Fibroblast of skin of scalp (primary cell): ENCODE measurements around the gene C10orf120.

Source experiments
- DNase-seq: peaks from one replicate; pipeline ENCODE4 v3.0.0-alpha.2; 2013

Gene C10orf120

DNA sequence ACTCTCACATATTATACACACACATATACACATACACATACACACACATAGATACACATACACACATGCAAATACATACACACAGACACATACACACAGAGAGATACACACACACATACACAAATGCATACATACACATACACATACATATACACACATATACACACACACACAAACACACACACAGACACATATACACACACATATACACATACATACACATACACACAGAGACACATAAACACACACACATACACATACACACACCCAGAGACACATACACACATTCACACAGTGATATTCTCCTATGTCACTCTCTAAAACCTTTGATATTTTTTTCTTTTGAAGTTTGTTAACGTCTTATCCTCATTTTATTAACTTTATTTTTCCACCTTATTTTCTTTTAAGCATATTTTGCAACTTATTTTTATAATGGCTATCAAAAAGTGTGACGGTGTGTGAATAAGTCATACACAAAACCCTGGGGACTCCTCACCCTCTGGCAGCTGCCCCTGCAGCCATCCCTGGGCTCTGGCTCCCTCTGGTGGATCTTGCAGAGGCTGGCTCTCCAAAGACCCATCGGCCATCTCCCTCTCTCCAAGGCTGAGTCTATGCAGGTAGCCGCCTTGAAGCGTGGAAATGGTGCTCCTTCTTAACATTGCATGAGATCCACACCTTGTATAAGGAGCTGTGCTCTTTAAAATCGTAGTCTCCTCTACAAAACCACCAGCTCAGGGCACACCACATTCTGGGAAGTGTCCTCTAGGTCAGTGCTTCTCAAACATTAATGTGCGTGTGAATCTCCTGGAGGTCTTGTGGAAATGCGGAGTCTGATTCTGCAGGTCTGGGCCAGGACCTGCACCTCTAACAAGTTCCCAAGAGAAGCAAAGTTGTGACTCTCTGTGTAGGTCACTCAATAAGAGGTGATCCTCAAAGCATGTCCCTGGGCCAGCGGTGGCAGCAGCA lies 4.1 kb upstream of the C10orf120 start:
- DNase-seq = peak; percentile 51

GRCh38 chr10:122702275-122702674 lies 2.6 kb upstream of the C10orf120 start:
- no peak for DNase-seq

DNA sequence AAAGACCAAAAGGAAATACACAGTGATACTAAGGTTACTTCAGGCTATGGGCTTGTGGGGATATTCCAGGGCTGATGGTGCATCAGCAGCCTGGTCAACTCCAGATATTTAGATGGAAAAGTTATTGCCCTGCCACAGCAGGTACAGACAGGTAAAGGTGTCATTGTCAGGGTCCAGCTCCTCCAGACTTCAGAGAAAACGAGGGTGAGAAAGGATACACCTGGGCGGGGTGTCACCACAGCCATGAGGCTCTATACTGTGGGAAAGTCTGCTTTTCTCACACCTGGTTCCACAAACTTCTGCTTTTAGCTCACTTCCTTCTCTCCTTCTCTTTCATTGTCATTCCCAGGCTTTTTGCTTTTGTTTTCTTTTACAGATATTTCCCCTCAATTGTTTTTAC lies 2.0 kb upstream of the C10orf120 start:
- no peak for DNase-seq

- DNase-seq = no peak
Observed at GRCh38 chr10:122696687-122697086, 3.0 kb downstream of the C10orf120 start.

DNA sequence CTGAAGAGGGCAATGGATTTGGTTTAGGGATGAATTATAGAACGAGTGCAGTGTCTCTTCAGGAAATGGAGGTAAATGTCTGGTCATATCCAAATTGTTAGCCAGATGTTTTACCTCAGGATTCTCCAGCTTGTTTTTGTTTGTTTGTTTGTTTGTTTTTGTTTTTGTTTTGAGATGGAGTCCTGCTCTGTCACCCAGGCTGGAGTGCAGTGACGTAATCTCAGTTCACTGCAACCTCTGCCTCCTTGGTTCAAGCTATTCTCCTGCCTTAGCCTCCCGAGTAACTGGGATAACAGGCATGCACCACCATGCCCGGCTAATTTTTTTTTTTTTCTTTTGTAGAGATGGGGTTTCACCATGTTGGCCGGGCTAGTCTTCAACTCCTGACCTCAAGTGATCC lies 6.9 kb downstream of the C10orf120 start:
- DNase-seq = no peak

GRCh38 chr10:122689146-122689820 lies 10.4 kb downstream of the C10orf120 start:
- no peak for DNase-seq

- peak; percentile 1 for DNase-seq
Observed at GRCh38 chr10:122688293-122688989, 11.2 kb downstream of the C10orf120 start.

GRCh38 chr10:122682522-122682921 lies 17.1 kb downstream of the C10orf120 start:
- DNase-seq = no peak

DNA sequence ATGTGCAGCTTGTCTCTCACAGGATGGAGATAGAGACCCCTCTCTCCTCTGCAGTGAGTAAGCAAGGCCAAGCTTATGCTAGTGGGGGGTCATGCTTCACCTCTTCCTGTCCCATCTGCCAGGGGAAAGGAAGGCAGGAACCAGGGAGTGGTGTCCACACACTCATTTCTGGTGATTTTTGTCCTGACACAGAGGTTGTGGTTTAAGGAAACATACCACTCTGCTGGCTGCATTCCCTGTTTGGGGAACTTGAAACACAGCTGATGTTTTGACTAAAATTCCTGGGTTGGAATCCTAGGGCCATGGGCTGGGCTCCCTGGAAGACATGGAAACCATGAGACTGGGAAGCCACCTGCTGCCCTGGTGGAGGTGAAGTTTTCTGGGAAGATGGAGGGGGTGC lies 21.4 kb downstream of the C10orf120 start:
- DNase-seq = peak; percentile 4

DNA sequence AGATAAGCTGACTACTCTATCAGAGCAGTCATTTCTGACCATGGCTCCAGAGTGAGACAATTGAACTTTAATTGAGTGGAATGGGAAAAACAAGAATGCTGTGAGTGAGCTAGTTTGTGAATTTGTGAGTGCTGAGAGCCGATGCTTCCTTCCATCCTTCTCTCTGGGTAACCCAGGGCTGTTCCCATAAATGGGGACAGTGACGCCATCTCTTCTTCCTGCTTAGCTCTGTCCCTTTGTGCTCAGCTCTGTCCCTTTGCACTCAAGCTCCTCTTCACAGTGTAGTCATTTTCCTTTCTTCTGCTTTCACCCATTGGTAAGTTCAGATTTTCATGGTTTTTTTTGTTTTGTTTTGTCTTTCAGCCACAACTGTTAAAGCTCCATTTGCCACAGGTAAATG lies 24.4 kb downstream of the C10orf120 start:
- DNase-seq = no peak

- DNase-seq = no peak
Observed at GRCh38 chr10:122674781-122675180, 24.9 kb downstream of the C10orf120 start.

- no peak for DNase-seq
Observed at GRCh38 chr10:122673731-122674130, 25.9 kb downstream of the C10orf120 start.

DNA sequence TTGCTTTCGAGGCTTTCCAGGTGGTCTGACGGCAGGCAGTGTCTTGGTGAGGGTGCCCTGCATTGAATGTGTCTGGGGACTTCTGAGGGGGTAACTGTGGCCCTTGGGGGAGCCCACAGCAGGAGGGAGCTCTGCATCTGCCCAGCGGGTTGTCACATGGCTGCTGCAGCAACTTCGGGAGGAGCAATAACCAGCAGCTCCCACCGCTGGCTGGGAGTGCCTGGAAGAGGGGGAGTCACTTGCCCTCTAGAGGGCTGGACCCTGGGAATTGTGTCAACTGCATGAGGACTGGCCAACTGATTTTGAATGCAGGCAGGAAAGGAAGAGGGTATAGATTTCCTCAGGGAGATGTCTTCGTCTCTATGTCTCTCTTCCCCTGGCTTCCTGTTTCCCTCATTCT lies 26.4 kb downstream of the C10orf120 start:
- no peak for DNase-seq

GRCh38 chr10:122672655-122673054 lies 27.0 kb downstream of the C10orf120 start:
- no peak for DNase-seq

GRCh38 chr10:122671355-122671754 lies 28.3 kb downstream of the C10orf120 start:
- DNase-seq = no peak

DNA sequence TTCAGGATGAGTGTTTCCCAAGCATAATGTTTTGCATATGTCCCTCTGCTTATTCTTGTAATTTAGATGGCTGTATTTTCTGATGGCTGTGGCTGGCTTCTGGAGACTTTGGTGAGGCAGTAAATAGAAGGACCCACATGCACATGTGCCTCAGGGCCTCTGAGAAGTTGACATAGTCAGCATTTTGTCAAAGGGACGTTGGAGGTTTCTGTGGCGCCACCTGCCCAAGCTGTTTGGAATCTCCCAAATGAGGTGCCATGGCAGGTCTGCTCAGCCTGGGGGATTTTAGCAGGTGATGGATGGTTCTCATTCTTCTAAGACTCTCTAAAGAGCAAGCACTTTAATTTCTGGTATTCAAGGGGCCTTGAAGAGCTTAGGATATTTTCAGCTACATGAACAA lies 29.8 kb downstream of the C10orf120 start:
- no peak for DNase-seq

DNA sequence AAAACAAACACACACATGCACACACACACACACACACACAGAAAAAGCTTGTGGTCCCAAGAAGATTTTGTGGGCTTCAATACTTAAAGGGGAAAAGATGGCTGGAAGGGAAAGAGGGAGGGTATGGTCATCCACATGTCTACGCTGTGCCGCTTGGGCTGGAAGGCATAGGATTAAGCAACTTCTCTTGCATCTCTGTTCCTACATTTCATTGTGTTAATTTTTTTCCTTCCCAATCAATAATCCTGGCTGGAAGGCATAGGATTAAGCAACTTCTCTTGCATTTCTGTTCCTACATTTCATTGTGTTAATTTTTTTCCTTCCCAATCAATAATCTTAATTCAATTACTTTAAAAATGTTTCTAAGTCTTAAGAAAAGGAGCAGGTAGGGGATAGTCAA lies 30.6 kb downstream of the C10orf120 start:
- DNase-seq = no peak

DNA sequence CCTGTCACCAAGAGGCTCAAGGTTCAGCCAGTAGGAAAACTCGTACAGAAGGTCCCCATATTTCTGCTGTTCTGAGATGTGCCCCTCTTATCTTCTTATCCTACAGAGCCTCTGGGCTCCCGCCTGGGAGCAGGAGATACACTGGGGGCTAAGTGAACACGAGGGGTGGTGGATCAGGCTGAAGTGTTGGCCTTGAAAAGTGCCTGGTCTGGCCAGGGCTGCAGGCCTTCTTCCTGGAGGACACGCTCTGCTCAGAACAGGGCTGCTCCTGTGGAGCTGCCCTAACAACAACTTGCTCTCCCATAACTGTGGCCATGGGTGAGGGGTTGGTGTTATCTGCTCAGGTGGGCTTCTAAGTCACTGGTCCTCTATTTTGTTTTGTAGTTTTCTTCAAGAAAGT lies 33.7 kb downstream of the C10orf120 start:
- DNase-seq = no peak

- DNase-seq = no peak
Observed at GRCh38 chr10:122665329-122665860, 34.3 kb downstream of the C10orf120 start.

GRCh38 chr10:122664501-122664900 lies 35.1 kb downstream of the C10orf120 start:
- no peak for DNase-seq

DNA sequence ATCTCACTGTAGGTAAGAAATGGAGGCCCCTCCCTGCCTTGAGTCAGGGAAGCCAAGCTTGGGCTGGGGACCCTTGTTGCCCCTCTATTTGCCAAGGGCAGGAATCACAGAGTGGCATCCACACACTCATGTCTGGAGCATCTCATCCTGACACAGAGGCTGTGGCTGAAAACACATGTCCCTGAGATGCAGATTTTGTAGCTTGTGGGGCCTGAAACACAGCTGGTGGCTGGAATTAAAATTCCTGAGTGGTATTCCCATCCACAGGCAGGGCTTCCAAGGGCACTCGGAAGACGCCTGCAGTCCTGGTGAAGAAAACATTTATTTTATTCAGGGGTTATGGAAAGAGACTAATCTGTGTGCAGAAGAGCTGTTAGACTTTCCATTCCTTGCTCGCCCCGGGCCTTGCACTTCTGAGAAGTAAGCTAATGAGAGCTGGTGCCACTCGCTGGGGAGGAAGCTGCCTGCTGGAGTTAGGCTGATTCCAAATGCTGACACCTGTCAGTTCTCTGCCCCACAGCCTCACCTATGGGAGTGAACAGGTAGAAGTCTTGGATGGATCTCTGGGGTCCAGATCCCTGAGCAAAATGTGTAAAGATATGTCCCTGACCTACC lies 36.0 kb downstream of the C10orf120 start:
- no peak for DNase-seq

- no peak for DNase-seq
Observed at GRCh38 chr10:122662231-122662630, 37.4 kb downstream of the C10orf120 start.

GRCh38 chr10:122660696-122661095 lies 39.0 kb downstream of the C10orf120 start:
- no peak for DNase-seq
